LNCAP (cell line): ENCODE results near the gene VMAC.

Experiments used
- CTCF ChIP-seq: fragments of 450-650 bp; IDR thresholded peaks from 2 replicates; pipeline ENCODE4 v1.5.1; 2017; ENCODE audit warnings: mild to moderate bottlenecking

VMAC gene, protein sequence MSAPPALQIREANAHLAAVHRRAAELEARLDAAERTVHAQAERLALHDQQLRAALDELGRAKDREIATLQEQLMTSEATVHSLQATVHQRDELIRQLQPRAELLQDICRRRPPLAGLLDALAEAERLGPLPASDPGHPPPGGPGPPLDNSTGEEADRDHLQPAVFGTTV

GRCh38 chr19:5904352-5905113, at the start of gene VMAC:
TSS of gene VMAC (plus strand) at chr19:5904872. CDS start at chr19:5904891, 19 bp downstream.
- no peak for TF ChIP-seq CTCF

DNA sequence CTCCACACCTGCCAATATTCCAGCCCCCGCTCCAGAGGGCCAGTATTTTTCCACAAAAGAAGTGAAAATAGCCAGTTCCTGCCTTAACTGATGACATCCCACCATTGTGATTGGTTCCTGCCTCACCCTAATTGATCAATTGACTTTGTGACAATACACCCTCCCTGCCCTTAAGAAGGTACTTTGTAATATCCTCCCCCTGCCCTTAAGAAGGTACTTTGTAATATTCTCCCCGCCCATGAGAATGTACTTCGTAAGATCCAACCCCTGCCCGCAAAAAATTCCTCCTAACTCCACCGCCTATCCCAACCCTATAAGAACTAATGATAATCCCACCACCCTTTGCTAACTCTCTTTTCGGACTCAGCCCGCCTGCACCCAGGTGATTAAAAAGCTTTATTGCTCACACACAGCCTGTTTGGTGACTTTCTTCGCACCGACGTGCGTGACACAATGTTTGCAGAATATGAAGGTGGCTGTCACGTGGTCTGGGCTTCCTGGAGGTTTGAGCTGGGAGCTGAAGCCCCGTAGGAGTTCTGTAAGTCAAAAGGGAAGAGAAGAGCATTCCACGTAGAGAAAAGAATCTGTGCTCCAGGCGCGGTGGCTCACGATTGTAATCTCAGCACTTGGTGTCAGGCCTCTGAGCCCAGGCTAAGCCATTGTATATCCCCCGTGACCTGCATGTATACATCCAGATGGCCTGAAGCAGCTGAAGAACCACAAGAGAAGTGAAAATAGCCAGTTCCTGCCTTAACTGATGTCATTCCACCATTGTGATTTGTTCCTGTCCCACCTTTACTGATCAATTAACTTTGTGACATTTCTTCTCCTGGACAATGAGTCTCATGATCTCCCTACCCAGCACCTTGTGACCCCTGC, 47.2 kb upstream of the VMAC start:
- no peak for TF ChIP-seq CTCF

DNA sequence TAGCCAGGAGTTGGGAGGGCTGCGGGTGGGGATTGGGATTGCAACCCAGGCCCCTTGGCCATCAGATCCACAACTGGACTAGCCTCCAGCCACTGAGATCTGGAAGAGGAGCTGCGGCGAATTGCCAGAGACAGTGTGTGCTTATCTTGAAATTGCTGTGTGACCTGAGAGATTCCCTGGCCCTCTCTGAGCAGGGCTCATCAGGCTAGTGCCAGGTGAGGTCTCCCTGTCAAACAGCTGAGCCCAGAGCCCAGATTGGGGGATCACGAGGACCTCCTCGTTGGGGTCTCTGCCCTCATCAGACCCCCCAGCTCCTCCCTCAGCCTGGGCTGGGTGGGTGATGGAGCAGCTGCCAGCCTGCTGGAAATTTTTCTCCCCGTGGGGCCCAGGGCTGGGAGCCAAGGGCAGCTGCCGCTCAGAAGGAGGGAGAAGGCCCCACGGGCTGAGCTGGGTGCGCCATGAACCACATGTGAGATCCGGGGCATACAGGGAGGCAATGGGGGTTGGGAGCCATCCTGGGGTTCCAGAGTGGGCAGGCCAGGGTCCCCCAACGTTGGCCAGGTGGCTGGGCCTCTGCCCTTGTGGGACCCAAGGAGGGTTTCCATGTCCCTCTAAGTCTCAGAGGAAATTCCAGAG, 41.5 kb upstream of the VMAC start:
- no peak for TF ChIP-seq CTCF

DNA sequence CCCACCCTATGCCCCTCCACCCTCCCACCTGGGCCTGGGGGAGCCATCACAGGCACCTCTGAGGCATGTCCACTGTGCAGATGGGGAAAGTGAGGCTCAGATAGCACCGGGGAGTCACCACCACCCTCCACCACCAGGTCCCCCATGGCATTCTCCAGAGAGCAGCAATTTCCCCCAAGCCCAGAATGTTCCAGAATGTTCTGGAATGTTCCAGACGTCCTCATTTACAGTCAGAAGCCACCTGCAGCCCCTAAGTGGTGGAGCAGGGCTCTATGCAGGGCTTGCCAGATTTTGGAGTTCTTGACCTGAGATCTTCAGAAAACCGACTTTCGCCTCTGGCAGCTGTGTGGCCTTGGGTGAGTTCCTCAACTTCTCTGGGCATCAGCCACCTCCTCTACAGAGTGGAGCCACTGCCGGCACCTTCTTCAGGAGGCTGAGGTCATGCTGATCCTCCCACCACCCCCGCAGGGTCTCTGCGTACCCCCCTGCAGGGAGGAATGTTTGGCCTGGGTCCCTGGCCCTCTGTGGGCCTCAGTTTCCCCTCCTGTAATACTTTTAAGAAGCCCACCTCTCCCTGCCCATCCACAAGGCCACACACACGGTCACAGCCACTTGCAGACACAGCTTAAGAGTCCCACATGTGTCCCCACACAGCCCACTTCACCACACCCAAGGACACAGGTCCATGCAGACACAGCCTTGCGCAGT, 40.5 kb upstream of the VMAC start:
- TF ChIP-seq CTCF, result no peak

DNA sequence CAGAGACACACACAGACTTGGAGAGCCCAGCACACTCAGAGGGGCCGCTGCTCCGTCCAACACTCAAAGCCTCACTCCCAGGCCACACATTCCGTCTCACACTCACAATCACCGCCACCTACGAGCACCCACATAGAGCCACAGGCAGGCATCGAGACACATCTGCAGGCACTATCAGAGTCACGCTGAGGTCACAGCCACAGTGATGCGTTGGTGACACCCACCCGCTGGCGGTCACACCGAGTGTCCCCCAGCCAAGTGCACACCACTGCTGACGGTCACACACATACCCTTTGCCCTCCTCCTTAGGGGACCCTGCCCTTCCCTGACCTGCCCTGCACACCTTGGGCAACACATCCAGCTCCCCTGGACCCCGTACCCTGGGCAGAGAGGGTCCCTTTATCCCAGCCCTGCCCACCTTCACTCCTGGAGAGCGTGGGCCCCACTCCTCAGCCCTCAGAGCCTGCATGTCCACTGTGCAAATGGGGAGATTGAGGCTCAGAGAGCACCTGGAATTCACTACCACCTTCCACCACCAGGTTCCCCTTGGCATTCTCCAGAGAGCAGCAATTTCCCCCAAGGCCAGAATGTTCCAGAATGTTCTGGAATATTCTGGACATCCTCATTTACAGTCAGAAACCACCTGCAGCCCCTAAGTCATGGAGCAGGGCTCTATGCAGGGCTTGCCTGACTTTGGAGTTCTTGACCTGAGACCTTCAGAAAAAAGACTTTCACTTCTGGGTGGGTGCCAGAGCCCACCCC, 39.8 kb upstream of the VMAC start:
- no peak for TF ChIP-seq CTCF

DNA sequence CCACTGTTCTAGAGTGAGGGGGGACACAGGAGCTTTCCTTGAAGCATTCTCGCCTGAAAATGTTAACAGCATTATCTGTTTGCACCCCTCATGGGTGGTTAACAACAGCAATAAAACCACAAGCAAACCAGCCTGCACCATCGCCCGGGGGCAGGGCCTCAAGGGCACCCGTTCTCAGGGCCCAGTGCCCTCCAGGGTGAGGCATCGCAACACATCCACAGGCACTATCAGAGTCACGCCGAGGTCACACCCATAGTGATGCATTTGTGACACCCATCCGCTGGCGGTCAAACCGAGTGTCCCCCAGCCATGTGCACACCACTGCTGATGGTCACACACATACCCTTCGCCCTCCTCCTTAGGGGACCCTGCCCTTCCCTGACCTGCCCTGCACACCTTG, 38.9 kb upstream of the VMAC start:
- TF ChIP-seq CTCF, result no peak
